NT2/D1 (cell line): ENCODE results near the gene GNB2.

Source experiments
- SUZ12 ChIP-seq: IDR thresholded peaks from 2 replicates; pipeline ENCODE4 v1.6.1; 2011; ENCODE audit not compliant: insufficient read length, insufficient read depth; ENCODE audit errors: extremely low read depth
- YY1 ChIP-seq: IDR thresholded peaks from 2 replicates; pipeline ENCODE4 v1.6.1; 2011; ENCODE audit not compliant: insufficient read length, insufficient read depth

DNA sequence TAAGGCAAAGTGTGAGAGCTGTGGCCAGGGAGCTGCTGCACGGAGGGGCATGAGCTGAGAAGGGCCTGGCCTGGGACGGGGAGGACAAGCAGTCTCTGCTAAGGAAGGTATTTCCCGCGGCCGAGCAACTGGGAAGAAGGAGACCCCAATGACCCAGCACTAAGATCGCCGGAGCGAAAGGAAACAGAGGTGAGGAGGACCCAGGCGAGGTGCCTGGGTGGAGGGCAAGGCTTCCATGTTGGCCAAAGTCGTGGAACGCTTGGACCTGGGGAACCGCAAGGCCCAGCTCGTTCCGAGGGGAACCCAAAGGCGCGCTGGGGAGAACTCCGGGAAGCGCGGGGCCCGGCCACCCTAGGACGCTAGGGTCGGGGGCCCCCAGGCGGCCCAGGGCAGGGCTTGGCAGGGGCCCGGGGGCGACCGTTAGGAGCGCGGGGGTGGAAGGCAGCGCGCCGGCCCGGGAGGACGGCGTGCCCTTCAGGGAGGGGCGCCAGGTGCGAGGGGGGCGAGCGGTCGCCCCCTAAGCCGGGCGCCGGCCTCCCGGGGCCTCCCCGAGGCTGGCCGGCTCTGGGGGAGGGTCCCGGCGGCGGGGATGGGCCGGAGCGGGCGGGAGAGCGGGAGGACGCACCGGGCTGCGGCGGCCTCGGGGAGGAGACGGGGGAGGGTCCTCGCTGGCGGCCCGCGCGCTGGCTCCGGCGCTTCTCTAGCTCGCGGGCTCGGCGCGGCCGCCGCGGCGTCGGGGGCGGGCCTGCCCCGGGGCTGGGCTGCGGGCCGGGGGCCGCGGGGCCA, 20.0 kb downstream of the GNB2 start:
- TF ChIP-seq YY1 (no peak), SUZ12 (no peak)
